GM12878 (cell line): ENCODE measurements around the gene MPZL1. TPM values are rescaled to one million over a fixed set of nuclear protein-coding genes. Genes with fewer than 3 reads are reported as not detected.

ENCODE experiments used
- ATAC-seq: fragments of 200-7000 bp; cut with Tn5 transposase; 3 replicates; pipeline ENCODE4 v1.9.1; 2020; ENCODE audit warnings: mild to moderate bottlenecking, moderate library complexity
- BruUV-seq: library from RNA; stranded (reverse); fragments of 400-500 nt; replicated peaks from 2 replicates; lab custom pipeline; 2021; lab: Mats Ljungman, UMichigan
- CTCF ChIA-PET: fragments of 300-600 bp; sonication (Branson Sonifier 250); formaldehyde crosslinking; extraction: SDS; loops from one replicate; lab custom pipeline; 2021; ENCODE audit warnings: inconsistent platforms; lab: Yijun Ruan, JAX
- POLR2A ChIA-PET: fragments of 350-600 bp; formaldehyde crosslinking; extraction: SDS; loops from one replicate; lab custom pipeline; 2021; ENCODE audit warnings: inconsistent platforms; lab: Charles Lee
- RAD21 ChIA-PET: fragments of 300-600 bp; sonication (Branson Sonifier 250); formaldehyde crosslinking; loops from one replicate; lab custom pipeline; 2023; ENCODE audit warnings: antibody characterized with exemption; ENCODE audit not compliant: unreplicated experiment; lab: Charles Lee
- SMC1A ChIA-PET: fragments of 300-600 bp; sonication (Branson Sonifier 250); formaldehyde crosslinking; loops from one replicate; lab custom pipeline; 2023; ENCODE audit not compliant: unreplicated experiment, uncharacterized antibody; lab: Charles Lee
- DNase-seq: peaks from one replicate; pipeline ENCODE4 v3.0.0-alpha.2; 2011; ENCODE audit warnings: low read depth, low spot score
- FAIRE-seq: peaks from 3 replicates; lab custom pipeline; 2011; peaks lifted over from hg19 to GRCh38; lab: Jason Lieb, UNC
- H2AFZ ChIP-seq: 2 replicates; pipeline ENCODE4 v1.6.0; 2011; ENCODE audit warnings: low read depth, low read length, control low read depth; ENCODE audit not compliant: control insufficient read depth
- H3K27ac ChIP-seq: 2 replicates; pipeline ENCODE4 v1.5.1; 2011; ENCODE audit warnings: control low read depth; ENCODE audit not compliant: control insufficient read depth, insufficient read depth
- H3K27me3 ChIP-seq, 2 experiments: replicated peaks in 1 of 2; 2 replicates each; pipeline versions ENCODE4 v1.6.0 to v1.6.1; 2011; ENCODE audit warnings: low read length in 1 of 2; ENCODE audit not compliant: control insufficient read depth in 2 of 2, insufficient read depth in 2 of 2
- H3K36me3 ChIP-seq, 2 experiments: 2 replicates each; pipeline ENCODE4 v1.5.1; 2011; ENCODE audit warnings: low read length in 1 of 2; ENCODE audit not compliant: control insufficient read depth in 2 of 2, insufficient read depth in 2 of 2
- H3K4me1 ChIP-seq: 2 replicates; pipeline ENCODE4 v1.6.1; 2011; ENCODE audit warnings: mild to moderate bottlenecking, low read length, moderate library complexity, mixed read lengths; ENCODE audit not compliant: control insufficient read depth, insufficient read depth
- H3K4me2 ChIP-seq: 2 replicates; pipeline ENCODE4 v1.6.0; 2011; ENCODE audit warnings: control low read depth; ENCODE audit not compliant: control insufficient read depth, insufficient read depth
- H3K4me3 ChIP-seq: fragments of 200-600 bp; sonication (generic); 2 replicates; pipeline ENCODE4 v1.5.1; 2016
- H3K79me2 ChIP-seq: 2 replicates; pipeline ENCODE4 v1.6.0; 2011; ENCODE audit warnings: low read length; ENCODE audit not compliant: control insufficient read depth, insufficient read depth
- H3K9ac ChIP-seq: 2 replicates; pipeline ENCODE4 v1.8.0; 2011; ENCODE audit warnings: low read length, control low read depth, mixed read lengths; ENCODE audit not compliant: control insufficient read depth, insufficient read depth
- H3K9me3 ChIP-seq: replicated peaks from 3 replicates; pipeline ENCODE4 v1.5.1; 2011; ENCODE audit warnings: mild to moderate bottlenecking, low read length; ENCODE audit not compliant: control insufficient read depth, insufficient read depth
- H4K20me1 ChIP-seq: 2 replicates; pipeline ENCODE4 v1.6.0; 2011; ENCODE audit not compliant: control insufficient read depth, insufficient read depth
- CBX3 ChIP-seq: fragments of 200-600 bp; sonication (generic); IDR thresholded peaks from 2 replicates; pipeline ENCODE4 v1.6.1; 2016; ENCODE audit warnings: low read depth, borderline replicate concordance
- CHD4 ChIP-seq: fragments of 200-600 bp; sonication (generic); IDR thresholded peaks from 2 replicates; pipeline ENCODE4 v1.6.1; 2016; ENCODE audit warnings: mild to moderate bottlenecking
- CREM ChIP-seq: IDR thresholded peaks from 2 replicates; pipeline ENCODE4 v1.6.1; 2014; ENCODE audit warnings: antibody characterized with exemption, low read depth
- JUND ChIP-seq: IDR thresholded peaks from 2 replicates; pipeline ENCODE4 v1.6.1; 2012; ENCODE audit warnings: low read depth, mild to moderate bottlenecking, low read length, improper control_type of control experiment, moderate library complexity
- MEF2B ChIP-seq: fragments of 450-650 bp; IDR thresholded peaks from 2 replicates; pipeline ENCODE4 v1.6.1; 2018; ENCODE audit warnings: mild to moderate bottlenecking, moderate library complexity; ENCODE audit not compliant: partially characterized antibody, poor library complexity, severe bottlenecking
- MTA3 ChIP-seq: IDR thresholded peaks from 2 replicates; pipeline ENCODE4 v1.6.1; 2012; ENCODE audit warnings: low read length, inconsistent platforms, borderline replicate concordance
- NFIC ChIP-seq: IDR thresholded peaks from 2 replicates; pipeline ENCODE4 v1.6.1; 2012; ENCODE audit warnings: low read depth, mild to moderate bottlenecking, inconsistent platforms, low read length, moderate library complexity
- NFYA ChIP-seq: IDR thresholded peaks from 2 replicates; pipeline ENCODE4 v1.6.1; 2011; ENCODE audit warnings: low read depth, mild to moderate bottlenecking, low read length, improper control_type of control experiment, borderline replicate concordance
- PML ChIP-seq: IDR thresholded peaks from 2 replicates; pipeline ENCODE4 v1.6.1; 2012; ENCODE audit warnings: low read length, inconsistent platforms
- SMARCA5 ChIP-seq: fragments of 450-650 bp; IDR thresholded peaks from 2 replicates; pipeline ENCODE4 v1.6.1; 2017; ENCODE audit warnings: mild to moderate bottlenecking
- SMC3 ChIP-seq: IDR thresholded peaks from 2 replicates; pipeline ENCODE4 v1.6.1; 2011; ENCODE audit warnings: low read length, improper control_type of control experiment, borderline replicate concordance
- SREBF1 ChIP-seq: IDR thresholded peaks from 2 replicates; pipeline ENCODE4 v1.6.1; 2012; ENCODE audit warnings: mild to moderate bottlenecking, low read length
- ZBTB40 ChIP-seq: fragments of 450-650 bp; IDR thresholded peaks from 2 replicates; pipeline ENCODE4 v1.6.1; 2016; ENCODE audit warnings: mild to moderate bottlenecking, moderate library complexity, borderline replicate concordance
- WGBS: methylation state at CpG from one replicate; pipeline ENCODE4 v1.1.6; 2016; ENCODE audit warnings: low lambda C conversion rate; ENCODE audit not compliant: insufficient replicate concordance, insufficient coverage; ENCODE audit errors: missing lambda C conversion rate; 5-methylcytosine and 5-hydroxymethylcytosine counted together
- in situ Hi-C: fragments of 300-500 bp; cut with MboI; formaldehyde crosslinking; loops from 9 replicates; pipeline ENCODE4 v1.14.3; 2018; ENCODE audit warnings: mixed read lengths
- intact Hi-C: fragments of 100-400 bp; cut with micrococcal nuclease; formaldehyde crosslinking; loops from one replicate; pipeline ENCODE4 v1.14.2; 2022; ENCODE audit not compliant: unreplicated experiment
- polyA plus RNA-seq, 11 experiments: library from polyadenylated mRNA; depleted of rRNA in 4 of 11; unstranded in 6 of 11; stranded (reverse) in 5 of 11; fragments of >200 nt; fragmentation: Nextera tagmentation in 4 of 11; fragmentation: Illumina TruSeq in 1 of 11; extraction: Ambion mirVana in 4 of 11; extraction: Trizol in 1 of 11; gene quantifications; 1 replicate in 1 of 11; 2 replicates in 10 of 11; pipeline versions ENCODE4 v1.2.1 to v1.2.3, GENCODE V29; 2011 to 2016; ENCODE audit warnings: inconsistent platforms in 2 of 11, missing spikeins in 2 of 11, low read depth in 1 of 11
- total RNA-seq, 4 experiments: library from RNA; depleted of rRNA in 3 of 4; stranded (reverse); fragments of >200 nt in 3 of 4; fragmentation: Illumina TruSeq in 1 of 4; extraction: Trizol in 1 of 4; gene quantifications; 2 replicates each; pipeline versions ENCODE4 v1.2.1 to v1.2.3, GENCODE V29; 2013 to 2021

Gene MPZL1
- total and polyA plus RNA-seq, 10 of the 15 experiments (the other 5 are each of a cell fraction or from before 2014, with no cell fraction given) = 9.8 to 60.9 (median 45.9) TPM

GRCh38 chr1:167689567-167689920, 32.2 kb upstream of the MPZL1 start:
- Histone ChIP-seq H3K4me1 (peaks cover 9% of the 10 kb centered on the region), H3K36me3 (peaks cover 14 to 61% of the 10 kb centered on the region in 2 experiments), H2AFZ (no peak overlapping the region), H3K4me2 (no peak overlapping the region), H3K27ac (no peak overlapping the region), H3K9ac (no peak overlapping the region), H4K20me1 (no peaks in the 10 kb centered on the region), H3K4me3 (no peak overlapping the region), H3K79me2 (no peaks in the 10 kb centered on the region), H3K9me3 (no peaks in the 10 kb centered on the region), H3K27me3 (no peaks in the 10 kb centered on the region)
- DNase-seq = no peak
- no peak for ATAC-seq
- SMC1A ChIA-PET = interaction anchor here (0.6 to 1.9 kb wide), 2 partner anchors 36 to 89 kb away, joined by 3 to 12 read pairs; no protein-coding TSS in a partner anchor
- intact Hi-C loops (loop anchor here (2.0 to 5.0 kb wide), 2 partner anchors 57 to 232 kb away; no protein-coding TSS in a partner anchor), in situ Hi-C loops (loop anchor here (5.0 kb wide), 1 partner anchor 87 kb away; no protein-coding TSS in a partner anchor)
- RAD21 ChIA-PET = no interaction called here
- TF ChIP-seq NFIC = no peak
- WGBS = 78% methylated on average over 5 of the region's 5 CpGs
- POLR2A ChIA-PET = no interaction called here
- CTCF ChIA-PET = interaction anchor here (3.1 kb wide), 1 partner anchor 89 kb away, joined by 13 read pairs; no protein-coding TSS in a partner anchor
- FAIRE-seq = no peak
- BruUV-seq = no TSS peak

- ChIA-PET POLR2A (no interaction called here), RAD21 (interaction anchor here (1.3 to 1.5 kb wide), 2 partner anchors 90 to 132 kb away, joined by 3 to 8 read pairs; no protein-coding TSS in a partner anchor), SMC1A (interaction anchor here (0.6 to 1.9 kb wide), 4 partner anchors 57 to 182 kb away, joined by 3 to 12 read pairs (median 4); no protein-coding TSS in a partner anchor), CTCF (interaction anchor here (3.1 kb wide), 1 partner anchor 90 kb away, joined by 13 read pairs; no protein-coding TSS in a partner anchor)
- Histone ChIP-seq H2AFZ (no peak overlapping the region), H3K4me1 (peaks cover 9% of the 10 kb centered on the region), H3K4me3 (no peak overlapping the region), H3K4me2 (no peak overlapping the region), H3K27ac (no peak overlapping the region), H3K9me3 (no peaks in the 10 kb centered on the region), H3K79me2 (no peaks in the 10 kb centered on the region), H3K27me3 (no peaks in the 10 kb centered on the region), H4K20me1 (no peaks in the 10 kb centered on the region), H3K9ac (no peak overlapping the region), H3K36me3 (peaks cover 15 to 62% of the 10 kb centered on the region in 2 experiments)
- FAIRE-seq (no peak), ATAC-seq (no peak), DNase-seq (no peak)
- in situ Hi-C loops (no loop called here), intact Hi-C loops (no loop called here)
- TF ChIP-seq CBX3 (no peak), SMARCA5 (no peak), MTA3 (no peak), PML (no peak), ZBTB40 (no peak), JUND (no peak), CREM (no peak), SREBF1 (no peak), SMC3 (no peak), NFYA (no peak), MEF2B (no peak), CHD4 (no peak)
- no TSS peak for BruUV-seq
- 100% methylated on average over 4 of the region's 4 CpGs for WGBS
Observed at GRCh38 chr1:167690053-167690452, 31.7 kb upstream of the MPZL1 start.
